HK-2 (cell line): ENCODE results near the gene DDTL.
"Not testable (repeated sequence)": the region's sequence is repeated elsewhere in the genome, so short reads cannot be mapped to it uniquely, and the experiment has no call there.

ENCODE experiments used
- DNase-seq: peaks from one replicate; pipeline ENCODE4 v3.0.0-alpha.2; 2018; ENCODE audit not compliant: unreplicated experiment

The DDTL gene

GRCh38 chr22:23966568-23966967, at the start of gene DDTL:
TSS of gene DDTL (plus strand) at chr22:23966888. CDS start at chr22:23966915, 27 bp downstream.
- not testable (repeated sequence) for DNase-seq

- not testable (repeated sequence) for DNase-seq
These were observed 46.4 kb upstream of the DDTL start for GRCh38 chr22:23920267-23920611.

GRCh38 chr22:23921586-23922201, 45.0 kb upstream of the DDTL start:
- DNase-seq: not testable (repeated sequence)

GRCh38 chr22:23922921-23923320, 43.8 kb upstream of the DDTL start:
- no peak for DNase-seq

GRCh38 chr22:23925020-23925606, 41.6 kb upstream of the DDTL start:
- DNase-seq: no peak

GRCh38 chr22:23926561-23926960, 40.1 kb upstream of the DDTL start:
- no peak for DNase-seq

GRCh38 chr22:23938328-23939016, 28.2 kb upstream of the DDTL start:
- no peak for DNase-seq

GRCh38 chr22:23939017-23939357, 27.7 kb upstream of the DDTL start:
- DNase-seq: no peak

- not testable (repeated sequence) for DNase-seq
These were observed 26.5 kb upstream of the DDTL start for GRCh38 chr22:23940166-23940565.

GRCh38 chr22:23947391-23947790, 19.3 kb upstream of the DDTL start:
- not testable (repeated sequence) for DNase-seq

- DNase-seq: not testable (repeated sequence)
These were observed 16.9 kb upstream of the DDTL start for GRCh38 chr22:23949764-23950163.

- DNase-seq: not testable (repeated sequence)
These were observed 15.3 kb upstream of the DDTL start for GRCh38 chr22:23951383-23951782.

GRCh38 chr22:23952794-23953405, 13.8 kb upstream of the DDTL start:
- DNase-seq: not testable (repeated sequence)

GRCh38 chr22:23953485-23953884, 13.2 kb upstream of the DDTL start:
- not testable (repeated sequence) for DNase-seq

GRCh38 chr22:23954193-23954990, 12.3 kb upstream of the DDTL start:
- not testable (repeated sequence) for DNase-seq

- DNase-seq: not testable (repeated sequence)
These were observed 11.7 kb upstream of the DDTL start for GRCh38 chr22:23954991-23955305.

GRCh38 chr22:23955886-23956285, 10.8 kb upstream of the DDTL start:
- DNase-seq: not testable (repeated sequence)

- DNase-seq: peak; percentile 49
These were observed 10.3 kb upstream of the DDTL start for GRCh38 chr22:23956301-23956900.

- DNase-seq: not testable (repeated sequence)
These were observed 5.5 kb upstream of the DDTL start, which contains the start of gene GSTT2B for GRCh38 chr22:23961084-23961771. TSS of gene GSTT2B (minus strand) at chr22:23961195. CDS start at chr22:23961131, 64 bp downstream.

- not testable (repeated sequence) for DNase-seq
These were observed 594 bp upstream of the DDTL start for GRCh38 chr22:23966094-23966493.

GRCh38 chr22:23969071-23969470, 2.4 kb downstream of the DDTL start:
- DNase-seq: no peak
